Gastroesophageal sphincter (tissue), 3 donors: ENCODE measurements around the gene CPN2.

Source experiments
- EP300 ChIP-seq: sonication (generic); formaldehyde crosslinking; IDR thresholded peaks from one replicate; pipeline ENCODE4 v1.6.1; 2017; ENCODE audit warnings: antibody characterized with exemption, mild to moderate bottlenecking
- POLR2A ChIP-seq, 2 donors: fragments of 450-650 bp; IDR thresholded peaks; one replicate each; pipeline ENCODE4 v1.6.1; 2017; ENCODE audit warnings: antibody characterized with exemption in 2 of 2, mild to moderate bottlenecking in 2 of 2, moderate library complexity in 1 of 2
- POLR2AphosphoS5 ChIP-seq: sonication (generic); formaldehyde crosslinking; IDR thresholded peaks from one replicate; pipeline ENCODE4 v1.6.1; 2017; ENCODE audit warnings: antibody characterized with exemption
- TF ChIP-seq, protein P1 (sequence below), 4 experiments: fragments of 200-600 bp in 2 of 4; fragments of 450-650 bp in 2 of 4; sonication (generic) in 1 of 4; IDR thresholded peaks; one replicate each; pipeline ENCODE4 v1.5.1; 2017 to 2019; ENCODE audit warnings: antibody characterized with exemption in 4 of 4, mild to moderate bottlenecking in 2 of 4, moderate library complexity in 2 of 4

DNA sequence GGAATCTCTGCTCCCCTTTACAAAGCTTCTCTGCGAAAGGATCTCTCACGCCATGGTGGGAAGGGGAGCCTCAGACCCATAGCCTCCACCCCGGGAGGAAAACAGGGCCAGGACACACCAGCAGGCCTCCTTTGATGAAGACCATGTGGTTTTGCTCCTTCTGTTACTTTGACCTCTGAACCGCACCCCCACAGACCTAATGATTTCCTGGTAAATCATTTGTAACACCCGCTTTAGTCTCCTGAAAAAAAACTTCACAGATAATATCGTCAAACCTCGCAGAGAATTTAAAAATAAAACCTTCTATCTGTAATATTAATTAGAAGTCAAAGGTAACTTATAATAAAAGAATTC, 18.3 kb downstream of the CPN2 start:
- TF ChIP-seq, protein P1, sequence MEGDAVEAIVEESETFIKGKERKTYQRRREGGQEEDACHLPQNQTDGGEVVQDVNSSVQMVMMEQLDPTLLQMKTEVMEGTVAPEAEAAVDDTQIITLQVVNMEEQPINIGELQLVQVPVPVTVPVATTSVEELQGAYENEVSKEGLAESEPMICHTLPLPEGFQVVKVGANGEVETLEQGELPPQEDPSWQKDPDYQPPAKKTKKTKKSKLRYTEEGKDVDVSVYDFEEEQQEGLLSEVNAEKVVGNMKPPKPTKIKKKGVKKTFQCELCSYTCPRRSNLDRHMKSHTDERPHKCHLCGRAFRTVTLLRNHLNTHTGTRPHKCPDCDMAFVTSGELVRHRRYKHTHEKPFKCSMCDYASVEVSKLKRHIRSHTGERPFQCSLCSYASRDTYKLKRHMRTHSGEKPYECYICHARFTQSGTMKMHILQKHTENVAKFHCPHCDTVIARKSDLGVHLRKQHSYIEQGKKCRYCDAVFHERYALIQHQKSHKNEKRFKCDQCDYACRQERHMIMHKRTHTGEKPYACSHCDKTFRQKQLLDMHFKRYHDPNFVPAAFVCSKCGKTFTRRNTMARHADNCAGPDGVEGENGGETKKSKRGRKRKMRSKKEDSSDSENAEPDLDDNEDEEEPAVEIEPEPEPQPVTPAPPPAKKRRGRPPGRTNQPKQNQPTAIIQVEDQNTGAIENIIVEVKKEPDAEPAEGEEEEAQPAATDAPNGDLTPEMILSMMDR (IDR thresholded peaks at IDR 0.05), result no peak
- TF ChIP-seq POLR2AphosphoS5 (no peak), POLR2A (IDR thresholded peaks at IDR 0.05) (no peak), EP300 (no peak)
